HG03460 (cell line): ENCODE measurements around the gene THADA.

ENCODE experiments used
- ATAC-seq: cut with Tn5 transposase; IDR thresholded peaks from one replicate; pipeline ENCODE4 v1.9.1; 2021; ENCODE audit not compliant: unreplicated experiment

Gene THADA

DNA sequence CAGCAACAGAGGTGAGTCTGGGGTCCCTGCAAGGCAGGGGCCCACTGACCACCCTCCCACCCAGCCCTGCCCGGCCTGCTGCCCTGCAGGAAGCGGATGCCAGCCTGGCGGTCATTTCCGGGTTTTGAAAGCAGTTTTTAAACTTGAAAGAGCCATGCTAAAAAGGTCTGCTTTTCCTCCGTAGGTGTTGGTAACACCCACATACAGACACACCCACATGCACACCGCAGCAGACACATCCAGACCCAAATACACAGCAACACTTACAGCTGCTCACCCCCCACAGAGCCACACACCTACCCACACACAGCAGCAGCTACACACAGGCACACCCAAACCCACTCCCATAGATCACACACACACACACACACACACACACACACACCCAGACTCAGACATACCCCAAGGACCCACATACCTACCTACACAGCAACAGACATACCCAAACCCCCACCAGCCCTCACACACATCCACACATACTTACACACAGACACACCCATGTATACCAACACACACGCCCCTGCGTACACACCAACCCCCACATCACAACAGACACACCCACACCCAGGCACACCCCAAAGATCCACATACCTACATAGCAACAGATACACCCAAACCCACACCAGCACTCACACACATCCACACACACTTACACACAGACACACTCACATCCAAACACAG, 377.0 kb downstream of the THADA start:
- ATAC-seq = peak; percentile 38

- ATAC-seq = peak; percentile 1
These were observed 377.6 kb downstream of the THADA start for GRCh38 chr2:43218155-43218701.

DNA sequence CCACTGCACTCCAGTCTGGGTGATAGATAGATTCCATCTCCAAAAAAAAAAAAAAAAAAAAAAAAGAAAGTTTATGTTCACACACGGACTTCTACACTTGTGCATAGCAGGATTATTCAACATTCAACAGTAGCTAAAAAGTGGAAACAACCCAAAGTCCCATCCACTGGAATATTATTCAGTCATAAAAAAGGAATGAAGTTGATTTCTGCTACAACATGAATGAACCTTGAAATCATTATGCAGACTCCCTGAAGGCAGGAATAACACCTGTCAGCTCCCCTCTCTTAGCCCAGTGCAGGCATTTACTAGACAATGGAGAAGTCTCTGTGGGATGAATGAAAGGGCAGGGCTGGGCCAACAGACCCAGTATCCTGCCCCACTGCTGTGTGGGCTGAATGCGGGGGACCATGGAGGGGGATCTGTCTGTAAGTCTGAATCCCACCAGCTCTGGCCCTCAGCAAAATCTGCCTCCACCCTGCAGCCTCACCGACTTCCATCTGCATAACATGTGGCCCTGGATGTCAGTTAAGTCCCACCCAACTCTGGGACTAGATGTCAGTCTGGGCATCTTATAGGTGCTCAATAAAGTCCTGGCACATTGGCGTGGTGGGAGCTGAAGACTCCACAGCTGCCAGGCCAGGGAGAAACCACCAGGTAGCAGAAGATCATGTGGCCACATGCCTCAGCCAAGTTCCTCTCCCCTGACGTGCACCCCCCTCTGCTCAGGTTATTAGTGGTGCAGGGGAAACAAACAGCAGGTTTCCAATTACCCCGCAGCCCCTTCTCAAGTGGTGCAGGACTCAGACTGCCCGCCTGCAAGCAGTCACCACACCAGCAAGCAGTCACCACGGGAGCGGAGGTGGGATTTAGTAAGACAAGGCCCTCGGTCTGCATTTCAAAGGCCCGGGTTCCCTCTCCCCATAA, 378.3 kb downstream of the THADA start:
- ATAC-seq = no peak

GRCh38 chr2:43216629-43217028, 379.2 kb downstream of the THADA start:
- ATAC-seq = no peak

DNA sequence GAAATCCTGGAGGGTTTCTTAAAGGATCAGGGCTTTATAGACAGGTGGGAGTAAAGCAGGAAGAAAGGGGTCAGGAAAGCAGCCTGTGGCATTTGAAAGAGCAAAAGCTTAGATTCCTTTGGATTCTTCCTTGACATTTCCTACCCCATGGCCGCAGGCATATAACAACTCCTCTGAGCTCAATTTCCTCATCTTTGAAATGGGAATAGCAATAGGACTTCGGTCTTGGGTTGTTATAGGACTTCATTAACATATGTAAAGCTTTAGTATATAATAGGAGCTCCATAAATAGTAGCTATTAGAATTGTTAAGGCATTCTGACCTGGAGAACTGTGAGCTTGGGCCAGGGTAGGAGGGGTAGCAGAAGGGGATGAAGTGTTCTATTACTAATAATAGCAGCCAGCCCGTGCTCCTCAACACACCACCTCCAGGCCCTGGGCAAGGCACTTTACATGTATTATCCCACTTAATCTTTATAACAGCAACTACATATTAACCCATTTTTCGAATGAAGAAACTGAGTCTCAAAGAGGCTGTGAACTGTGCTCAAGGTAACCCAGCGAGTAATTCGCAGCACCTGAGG, 380.1 kb downstream of the THADA start:
- no peak for ATAC-seq

GRCh38 chr2:43214253-43214652, 381.6 kb downstream of the THADA start:
- ATAC-seq = no peak

DNA sequence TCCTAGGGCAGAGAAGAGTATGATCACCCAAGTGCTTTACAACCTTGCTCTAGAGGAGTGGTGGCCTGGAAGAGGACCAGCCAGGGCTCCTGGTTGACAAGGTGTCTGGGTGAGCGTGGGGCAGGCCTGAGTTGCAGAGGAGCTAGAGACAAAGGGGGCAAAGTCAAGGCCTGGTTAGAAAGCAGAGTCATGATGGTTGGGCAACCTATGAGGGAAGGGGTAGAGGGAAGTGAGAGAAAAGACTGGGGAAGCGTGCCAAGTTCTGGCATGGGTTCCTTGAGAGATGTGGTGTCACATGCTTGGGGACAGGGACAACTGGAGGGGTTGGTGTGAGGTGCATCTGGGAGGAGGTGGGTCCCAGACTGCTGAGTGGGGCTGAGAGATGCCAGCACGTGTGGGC, 382.9 kb downstream of the THADA start:
- no peak for ATAC-seq

DNA sequence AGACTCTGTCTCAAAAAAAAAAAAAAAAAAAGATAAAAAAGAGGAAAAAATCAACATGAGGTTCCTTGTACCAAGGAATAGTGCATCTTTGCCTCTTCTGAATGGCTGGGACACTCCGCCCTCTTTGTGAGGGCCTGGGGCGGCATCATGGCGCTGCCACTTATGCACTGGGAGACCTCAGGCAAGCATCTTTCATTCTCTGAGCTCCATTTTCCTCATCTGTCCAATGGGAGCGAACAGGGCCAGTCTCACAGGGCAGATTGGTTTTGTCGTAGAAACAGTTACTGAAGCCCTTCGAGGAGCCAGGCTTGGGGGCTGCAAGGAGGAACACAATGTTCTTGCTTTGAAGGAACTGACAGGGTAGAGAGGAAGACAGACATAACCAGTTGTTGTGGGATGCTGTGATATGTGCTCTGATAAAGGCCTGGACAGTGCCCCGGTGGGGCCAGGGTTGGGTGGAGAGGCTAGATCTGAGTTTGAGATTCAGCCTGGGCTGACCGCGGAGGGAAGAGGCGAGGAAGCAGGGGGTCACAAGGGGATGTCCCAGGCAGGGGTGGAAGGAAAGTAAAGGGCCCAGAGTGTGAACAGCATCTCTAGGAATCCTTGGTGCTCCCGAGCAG, 383.5 kb downstream of the THADA start:
- no peak for ATAC-seq

DNA sequence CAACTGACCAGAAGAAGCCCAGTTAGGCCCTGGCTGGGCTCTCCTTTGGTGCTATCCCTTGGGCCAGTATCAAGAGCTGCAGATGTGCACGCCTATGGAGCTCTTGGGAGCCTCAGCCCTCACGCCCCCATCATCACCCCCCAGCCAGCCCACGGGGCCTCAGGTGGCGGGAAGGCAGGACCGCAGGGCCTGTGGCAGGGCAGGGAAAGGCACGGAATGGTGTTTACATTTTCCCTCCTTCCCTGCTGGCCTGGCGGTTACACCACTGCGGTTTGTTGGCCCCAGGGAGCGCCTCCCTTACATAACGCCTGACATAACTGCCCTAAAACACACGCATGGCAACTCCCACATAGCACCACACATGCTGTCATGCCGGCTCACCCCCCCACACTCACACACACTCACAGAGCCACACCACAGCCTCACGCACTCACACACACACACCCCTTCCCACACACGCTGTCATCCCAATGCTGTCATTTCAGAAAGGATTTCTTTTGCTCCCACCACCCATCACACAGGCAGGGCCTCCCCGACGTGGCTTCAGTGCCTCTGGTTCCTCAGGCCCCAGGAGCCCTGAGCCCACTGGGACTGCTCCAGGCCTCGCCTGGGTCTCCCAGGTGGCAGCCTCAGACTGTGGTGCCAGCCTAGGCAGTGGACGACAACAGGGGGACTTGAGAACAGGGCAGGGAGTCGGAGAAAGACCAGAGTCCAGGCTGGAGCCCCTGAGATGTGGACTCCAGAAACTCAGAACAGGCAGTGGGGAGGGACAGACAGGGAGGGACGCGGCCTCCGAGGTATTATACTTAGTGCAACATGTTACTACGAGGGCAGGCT, 385.2 kb downstream of the THADA start:
- no peak for ATAC-seq

DNA sequence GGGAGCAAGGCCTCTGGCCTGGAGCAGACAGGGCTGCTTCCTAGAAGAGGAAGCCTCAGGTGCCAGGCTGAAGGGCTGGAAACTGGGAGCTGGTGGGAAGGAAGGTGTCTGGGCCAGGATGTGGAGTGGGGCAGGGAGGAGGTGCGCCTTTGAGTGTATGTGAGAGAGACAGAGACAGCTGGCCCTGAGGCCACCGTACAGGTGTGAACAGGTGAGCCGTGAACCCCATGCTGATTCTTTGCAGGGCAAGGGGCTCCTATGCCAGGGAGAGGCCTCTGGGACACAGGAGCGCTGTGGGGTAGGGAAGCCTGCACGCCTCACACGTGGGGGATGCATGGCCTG, 385.7 kb downstream of the THADA start:
- ATAC-seq = no peak

DNA sequence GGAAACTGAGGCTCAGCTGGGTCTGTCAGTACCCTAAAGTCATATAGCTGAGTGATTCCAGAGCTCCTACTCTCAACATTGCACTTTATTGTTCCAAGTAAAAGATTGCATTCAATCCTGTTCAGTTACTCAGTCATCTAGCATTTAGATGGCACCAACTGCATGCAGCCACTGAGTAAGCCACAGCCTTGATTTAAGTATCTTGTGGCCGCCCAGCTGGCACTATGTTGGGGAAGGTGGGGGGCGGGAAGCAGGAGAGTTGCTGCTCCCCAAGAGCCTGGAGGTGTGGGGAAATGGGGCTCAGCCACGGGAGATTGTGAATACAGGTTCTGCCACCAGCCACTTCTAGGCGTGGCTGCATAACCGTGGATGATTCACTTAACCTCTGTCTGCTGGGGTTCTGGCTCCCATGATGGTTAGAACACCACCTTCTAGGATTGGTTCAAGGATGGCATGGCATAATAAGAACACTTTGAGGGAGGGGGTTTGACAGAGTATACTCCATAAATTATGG, 386.6 kb downstream of the THADA start:
- no peak for ATAC-seq

DNA sequence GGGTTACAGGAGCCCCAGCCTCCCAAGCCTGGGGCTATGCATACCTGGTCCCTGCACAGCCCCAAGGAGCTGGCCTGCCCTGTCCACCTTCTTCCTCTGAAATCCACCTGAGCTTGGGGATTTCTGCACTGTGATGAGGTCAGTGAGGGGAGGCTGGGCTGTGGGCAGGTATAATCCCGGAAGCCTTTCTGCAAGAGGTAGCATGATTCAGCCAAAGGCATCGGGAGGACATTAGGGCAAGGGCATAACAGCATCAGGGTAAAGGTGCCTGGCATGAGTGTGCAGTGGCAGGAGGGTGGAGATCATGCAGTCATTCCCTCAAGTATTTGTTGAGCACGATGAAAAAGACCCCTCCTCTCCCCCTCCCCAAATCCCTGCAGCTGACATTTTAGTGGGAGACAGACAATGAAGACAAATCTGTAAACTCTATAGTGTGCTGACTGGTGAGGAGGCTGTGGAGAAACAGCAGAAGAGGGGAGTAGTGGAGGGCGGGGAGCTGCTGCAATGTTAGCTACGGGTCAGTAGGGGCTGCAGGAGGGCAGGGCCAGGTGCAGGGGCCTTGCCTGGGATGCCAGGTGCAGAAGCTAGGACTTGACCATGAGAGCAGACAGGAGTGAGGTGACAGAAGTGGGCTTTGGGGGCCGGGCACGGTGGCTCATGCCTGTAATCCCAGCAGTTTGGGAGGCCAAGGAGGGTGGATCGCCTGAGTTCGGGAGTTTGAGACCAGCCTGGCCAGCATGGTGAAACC, 388.1 kb downstream of the THADA start:
- ATAC-seq = no peak

- ATAC-seq = no peak
These were observed 389.2 kb downstream of the THADA start for GRCh38 chr2:43206602-43207001.

DNA sequence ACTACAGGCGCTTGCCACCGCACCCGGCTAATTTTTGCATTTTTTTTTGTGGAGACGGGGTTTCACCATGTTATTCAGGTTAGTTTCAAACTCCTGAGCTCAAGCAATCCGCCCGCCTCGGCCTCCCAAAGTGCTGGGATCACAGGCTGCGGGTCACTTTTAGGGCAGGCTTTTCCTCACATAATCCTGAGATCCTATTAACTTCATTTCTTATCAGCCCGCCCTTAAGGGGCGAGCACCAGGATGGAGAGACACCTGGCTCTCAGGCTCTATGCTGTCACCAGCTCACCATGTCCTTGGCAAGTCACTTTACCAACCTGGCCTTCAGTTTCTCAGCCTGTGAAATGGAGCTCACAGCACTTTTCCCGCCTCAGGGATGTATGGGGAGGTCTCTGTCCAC, 392.5 kb downstream of the THADA start:
- no peak for ATAC-seq

- ATAC-seq = no peak
These were observed 393.5 kb downstream of the THADA start for GRCh38 chr2:43202289-43202688.

- ATAC-seq = no peak
These were observed 394.3 kb downstream of the THADA start for GRCh38 chr2:43201497-43201896.

- ATAC-seq = no peak
These were observed 394.8 kb downstream of the THADA start for GRCh38 chr2:43201016-43201415.

- ATAC-seq = no peak
These were observed 396.0 kb downstream of the THADA start for GRCh38 chr2:43199492-43200488.
